GM19025 (cell line): Measurements from ENCODE around the gene VAC14.

ENCODE experiments used
- ATAC-seq: cut with Tn5 transposase; IDR thresholded peaks from one replicate; pipeline ENCODE4 v1.9.1; 2021; ENCODE audit warnings: mild to moderate bottlenecking, low read depth, moderate library complexity; ENCODE audit not compliant: unreplicated experiment

Gene VAC14

DNA sequence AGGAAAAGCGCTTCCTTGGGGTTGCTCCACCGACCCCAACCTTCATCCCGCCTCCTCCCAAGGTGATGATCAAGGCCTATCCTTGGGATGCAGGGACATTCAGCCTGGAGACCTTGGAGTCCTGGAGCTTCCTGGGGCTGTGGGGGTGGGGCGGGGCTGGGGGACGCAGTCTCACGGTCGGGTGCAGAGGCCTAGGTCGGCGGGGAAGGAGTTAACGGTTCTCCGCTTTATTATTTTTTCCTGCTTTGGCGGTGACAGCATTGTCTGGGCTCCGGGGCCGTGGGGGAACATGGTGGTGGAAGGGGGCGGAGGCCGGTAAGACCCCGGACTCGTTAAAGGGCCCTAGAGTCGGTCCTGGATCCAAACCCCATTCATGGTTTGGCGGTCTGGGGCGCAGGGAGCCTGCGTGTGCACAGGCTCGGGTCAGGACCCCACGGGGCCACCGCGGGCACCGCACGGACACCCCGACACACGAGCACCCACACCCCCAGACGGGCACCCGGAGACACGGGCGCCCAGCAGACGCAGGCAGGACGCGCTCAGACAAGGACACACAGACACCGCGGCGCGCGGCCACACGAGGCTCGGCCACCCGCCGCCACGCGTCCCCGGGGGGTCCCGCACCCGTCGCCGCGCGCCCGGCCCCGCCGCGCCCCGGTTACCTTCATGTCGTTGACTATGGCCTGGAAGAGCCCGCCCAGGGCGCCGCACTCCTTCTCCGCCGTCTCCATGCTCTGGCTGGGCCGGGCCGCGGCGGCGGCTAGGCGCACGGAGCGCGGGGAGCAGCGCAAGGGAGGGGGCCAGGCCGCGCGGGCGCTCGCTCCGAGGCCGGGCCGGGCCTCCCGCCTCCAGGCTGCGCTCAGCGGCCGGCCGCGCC is 115.7 kb downstream of the VAC14 start:
- no peak for ATAC-seq

- no peak for ATAC-seq
Measured at GRCh38 chr16:70684146-70685060, 116.6 kb downstream of the VAC14 start.

DNA sequence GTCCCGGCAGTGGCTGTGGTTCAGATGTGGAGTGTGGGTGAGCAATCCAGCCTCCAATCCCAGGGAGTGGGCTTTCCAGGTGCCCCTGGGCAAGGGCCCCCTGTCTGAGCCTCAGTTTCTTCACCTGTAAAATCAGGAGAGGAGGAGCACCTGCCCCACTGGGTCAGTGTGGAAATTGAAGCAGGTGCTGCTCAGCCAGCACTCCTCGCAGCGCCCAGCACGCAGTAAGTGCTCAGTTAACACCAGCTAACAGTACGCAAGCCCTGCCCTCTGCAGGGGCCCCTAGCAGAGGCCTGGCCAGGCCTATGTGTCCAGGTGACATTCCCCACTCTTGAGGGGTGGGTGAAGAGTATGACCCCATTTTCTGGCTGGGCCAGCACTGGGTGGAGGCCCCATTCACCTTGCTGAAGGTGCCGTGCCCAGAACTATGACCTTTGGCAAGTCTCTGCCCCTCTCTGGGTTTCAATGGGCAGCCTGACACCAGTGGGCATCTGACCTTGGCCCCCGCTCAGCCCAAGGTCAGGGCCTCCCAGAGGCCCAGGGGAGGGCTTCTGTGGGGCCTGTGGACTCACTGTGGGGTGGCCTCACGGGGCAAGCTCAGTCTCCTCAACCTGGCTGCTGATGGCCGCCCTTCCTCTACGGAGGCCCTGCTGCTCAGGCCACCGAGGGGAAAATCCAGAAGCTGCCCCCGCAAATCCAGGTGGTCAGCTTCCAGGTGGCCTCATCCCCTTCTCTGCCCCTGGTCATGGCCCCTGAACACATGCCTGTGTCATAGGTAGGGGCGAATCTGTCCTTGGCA is 117.6 kb downstream of the VAC14 start:
- no peak for ATAC-seq

DNA sequence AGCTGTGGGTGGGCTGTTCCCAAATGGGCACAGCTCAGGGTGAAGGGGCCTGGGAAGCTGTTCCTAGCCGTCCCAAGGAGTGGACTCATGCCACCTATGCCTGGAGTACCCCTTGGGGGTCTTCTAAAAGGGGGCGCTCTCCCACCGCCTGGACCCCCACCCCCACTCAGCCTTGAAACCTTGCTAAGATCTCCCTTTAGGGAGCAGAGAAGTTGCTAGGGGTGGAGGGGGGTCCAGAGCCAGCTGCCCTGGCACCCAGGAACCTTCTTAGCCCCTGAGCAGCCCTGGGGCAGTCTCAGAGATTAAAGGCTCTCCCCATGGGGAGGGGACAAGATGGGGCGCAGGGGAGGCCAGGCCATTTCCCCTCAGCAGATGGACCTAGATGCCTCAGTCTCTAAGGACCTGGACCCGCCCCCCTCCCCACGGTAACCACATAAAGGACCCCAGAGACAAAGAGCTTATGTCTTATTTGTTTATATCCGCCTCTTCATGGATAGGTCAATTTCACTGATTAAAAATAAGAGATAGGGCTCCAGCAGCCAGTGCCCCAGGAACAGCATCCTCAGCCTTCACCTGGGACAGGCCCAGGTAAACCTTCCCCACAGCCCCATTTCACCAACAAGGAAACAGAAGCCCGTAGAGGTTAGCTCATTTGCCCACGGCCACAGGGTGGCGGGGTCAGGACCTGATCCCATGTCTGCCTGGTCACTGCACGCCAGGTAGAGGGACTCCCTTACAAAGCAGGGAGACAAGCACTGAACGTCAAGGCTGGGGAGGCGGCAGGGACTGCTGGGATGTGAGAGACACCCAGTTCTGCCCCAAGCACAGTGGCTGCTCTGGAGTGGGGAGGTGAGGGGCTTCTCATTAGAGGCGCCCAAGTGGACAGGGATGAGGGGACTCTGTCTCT is 118.5 kb downstream of the VAC14 start:
- no peak for ATAC-seq

DNA sequence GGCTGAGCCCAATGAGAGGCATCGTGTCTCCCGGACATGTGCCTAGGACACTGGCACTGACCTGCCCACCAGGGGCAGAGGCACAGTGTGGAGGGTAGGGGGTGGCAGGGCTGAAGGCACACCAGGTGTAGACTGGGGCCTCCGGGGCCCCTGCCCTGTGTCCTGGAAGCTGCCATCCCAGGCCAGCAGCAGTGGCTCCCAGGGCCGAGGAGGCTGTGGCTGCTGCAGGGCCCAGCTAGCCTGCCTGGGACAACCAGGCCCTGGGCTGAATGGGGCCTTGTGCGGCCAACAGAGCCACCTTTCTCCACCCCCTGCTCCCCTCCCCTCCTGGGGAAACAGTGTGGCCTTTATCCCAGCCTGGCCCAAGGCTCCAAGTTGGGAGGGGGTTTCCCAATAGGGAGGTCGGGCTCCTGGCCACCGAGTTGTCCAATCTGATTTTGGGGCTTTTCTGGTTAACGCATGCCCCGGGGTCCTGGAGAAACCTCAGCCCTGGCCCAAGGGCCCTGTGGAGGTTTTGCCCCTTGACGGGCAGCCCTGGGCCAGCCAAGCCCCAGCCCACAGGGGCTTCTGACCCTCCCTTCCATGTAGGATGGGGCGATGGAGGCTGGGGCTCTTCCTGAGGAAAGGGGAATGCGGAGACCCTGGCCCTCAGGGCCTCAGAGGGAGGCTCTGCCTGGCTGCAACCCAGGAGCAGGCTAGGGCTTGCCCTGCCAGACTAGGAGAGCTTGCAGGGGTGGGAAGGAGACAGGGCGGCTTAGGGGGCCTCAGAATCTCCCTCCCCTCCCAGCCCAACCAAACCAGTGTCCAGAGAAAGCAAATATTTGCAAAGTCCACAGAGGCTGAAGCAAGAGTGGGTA is 119.3 kb downstream of the VAC14 start:
- no peak for ATAC-seq

- no peak for ATAC-seq
Measured at GRCh38 chr16:70680495-70681381, 120.2 kb downstream of the VAC14 start.

DNA sequence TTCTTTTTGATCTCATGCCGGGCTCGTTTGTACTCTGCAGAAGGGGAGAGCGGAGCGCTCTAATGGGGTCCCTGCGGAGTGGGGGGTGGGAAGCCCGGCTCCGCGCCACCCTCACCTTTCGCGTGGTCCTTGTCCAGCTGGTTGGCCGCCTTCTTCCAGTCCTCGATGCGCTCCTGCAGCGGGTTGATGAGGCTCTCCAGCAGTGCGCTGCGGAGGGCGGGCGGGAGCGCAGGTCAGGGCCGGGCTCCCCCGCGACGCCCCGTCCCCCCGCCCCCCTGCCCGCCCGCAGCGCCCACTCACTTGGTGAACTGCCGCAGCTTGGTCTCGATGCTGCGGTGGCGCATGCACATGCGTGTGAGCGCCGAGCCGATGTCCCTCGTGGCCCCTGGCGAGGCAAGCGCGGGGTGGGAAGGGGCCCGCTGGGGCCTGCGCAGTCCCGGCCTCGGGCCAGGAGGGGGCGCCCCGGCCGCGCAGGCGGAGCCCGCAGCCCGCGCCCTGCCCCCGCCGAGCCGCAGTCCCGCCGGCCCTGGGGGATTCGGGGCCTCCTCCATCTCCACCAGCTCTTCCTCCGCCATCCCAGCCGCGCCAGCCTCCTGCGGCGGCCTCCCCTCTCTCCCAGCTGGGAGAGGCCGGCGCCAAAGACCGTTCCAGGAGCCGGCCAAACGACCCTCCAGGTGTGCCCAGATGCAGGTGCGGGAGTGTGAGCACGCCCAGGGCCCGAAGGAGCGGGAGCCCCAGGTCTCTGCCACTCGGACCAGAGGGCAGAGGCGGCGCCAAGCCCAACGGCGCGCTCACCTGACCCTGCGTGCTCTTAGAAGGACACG is 121.1 kb downstream of the VAC14 start:
- ATAC-seq: no peak

DNA sequence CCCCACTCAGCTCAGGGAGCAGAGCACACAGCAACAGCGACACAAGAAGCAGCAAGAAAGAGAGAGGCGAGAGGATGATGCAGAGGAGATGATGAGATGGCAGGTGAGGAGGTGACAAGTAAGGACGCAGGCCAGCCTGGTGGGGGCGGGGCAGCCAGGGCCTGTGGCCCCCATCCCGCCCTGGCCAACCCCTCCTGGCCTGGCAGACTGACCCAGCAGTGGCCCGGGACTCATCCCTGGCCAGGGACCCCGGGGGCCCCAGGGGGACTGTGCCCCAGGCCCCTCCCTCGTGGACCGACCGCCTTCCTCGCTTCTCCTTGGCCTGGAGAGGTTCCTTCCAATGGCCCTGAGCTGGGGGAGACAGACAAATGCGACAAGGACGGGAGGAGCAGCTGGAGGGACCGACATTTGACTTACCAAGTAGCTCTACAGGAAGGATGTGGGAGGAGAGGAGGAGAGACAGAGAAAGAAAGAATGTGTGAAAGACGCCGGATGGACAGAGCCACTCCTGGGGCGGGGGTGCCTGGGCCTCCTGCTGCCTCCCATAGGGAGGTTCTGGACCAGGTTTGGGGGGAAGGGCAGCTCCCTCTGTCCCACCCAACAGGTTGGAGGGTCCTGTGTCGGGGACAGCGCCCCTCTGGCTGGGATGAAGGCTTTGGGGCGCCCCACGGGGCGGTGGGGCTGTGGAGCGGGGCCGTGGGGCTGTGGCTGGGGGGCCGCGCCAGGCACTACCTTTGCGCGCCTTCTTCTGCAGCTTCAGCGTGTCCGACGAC is 121.9 kb downstream of the VAC14 start:
- no peak for ATAC-seq

DNA sequence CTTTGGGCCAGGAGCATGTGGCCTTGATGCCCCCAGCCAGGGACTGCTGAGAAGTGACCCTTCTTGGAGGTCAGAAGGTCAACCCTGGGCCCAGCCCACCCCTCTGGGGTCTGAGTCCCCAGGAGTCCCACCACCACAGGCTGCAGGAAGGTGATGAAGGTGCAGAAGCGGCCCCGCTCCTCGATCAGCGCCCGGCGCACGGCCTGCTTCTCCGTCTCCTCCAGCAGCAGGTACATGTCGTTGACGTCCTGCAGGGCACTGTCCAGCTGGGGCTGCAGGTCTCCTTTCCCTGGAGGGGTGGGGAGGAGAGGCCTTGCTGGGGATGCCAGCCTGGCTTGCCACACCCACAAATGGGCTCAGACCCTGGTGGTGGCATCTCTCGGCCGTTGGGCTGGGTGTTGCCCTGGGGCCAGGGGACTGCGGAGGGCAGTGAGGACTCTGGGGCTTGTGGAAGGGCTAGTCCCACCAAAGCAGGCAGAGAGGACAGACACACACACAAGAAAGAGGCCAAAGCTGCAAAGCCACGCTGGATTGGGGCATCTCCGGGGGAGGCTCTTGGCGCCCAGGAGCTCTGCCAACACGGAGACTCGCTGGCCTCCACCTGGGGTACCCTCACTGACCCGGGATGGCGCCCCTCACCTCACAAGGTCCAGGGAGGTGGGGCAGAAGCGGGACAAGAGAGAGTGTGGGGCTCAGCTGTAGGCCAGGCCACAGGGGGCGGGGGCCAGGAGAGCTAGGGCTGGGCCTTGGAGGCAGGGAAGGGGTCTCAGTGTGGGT is 122.6 kb downstream of the VAC14 start:
- ATAC-seq: no peak

DNA sequence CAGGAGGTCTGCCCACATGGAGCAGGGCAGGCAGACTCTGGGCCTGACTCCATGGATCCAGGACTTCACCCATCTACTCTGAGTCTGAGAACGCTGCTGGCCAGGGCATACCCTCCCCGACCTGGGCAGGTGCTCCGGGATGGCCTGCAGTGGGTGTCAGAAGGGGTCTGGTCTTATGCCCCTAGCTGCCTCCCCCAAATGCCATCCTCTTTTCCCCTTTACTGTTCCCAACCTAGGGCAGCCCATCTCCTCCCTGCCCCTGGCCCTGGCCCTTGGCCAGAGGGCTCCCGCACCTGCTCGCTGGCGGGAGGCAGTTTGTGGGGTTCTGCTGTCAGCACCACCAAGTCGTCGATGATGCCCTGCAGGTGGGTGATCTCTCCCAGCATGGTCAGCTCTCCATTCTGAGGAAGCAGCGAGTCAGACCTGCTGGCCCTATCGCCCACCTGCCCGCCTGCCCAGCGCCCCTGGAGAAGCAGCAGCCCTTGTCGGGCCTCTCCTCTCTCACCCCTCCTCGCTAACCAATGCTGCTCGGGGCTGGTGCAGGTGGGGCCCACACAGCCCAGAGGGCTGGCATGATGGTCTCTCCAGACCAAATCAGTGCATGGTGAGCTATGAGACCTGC is 123.3 kb downstream of the VAC14 start:
- no peak for ATAC-seq

DNA sequence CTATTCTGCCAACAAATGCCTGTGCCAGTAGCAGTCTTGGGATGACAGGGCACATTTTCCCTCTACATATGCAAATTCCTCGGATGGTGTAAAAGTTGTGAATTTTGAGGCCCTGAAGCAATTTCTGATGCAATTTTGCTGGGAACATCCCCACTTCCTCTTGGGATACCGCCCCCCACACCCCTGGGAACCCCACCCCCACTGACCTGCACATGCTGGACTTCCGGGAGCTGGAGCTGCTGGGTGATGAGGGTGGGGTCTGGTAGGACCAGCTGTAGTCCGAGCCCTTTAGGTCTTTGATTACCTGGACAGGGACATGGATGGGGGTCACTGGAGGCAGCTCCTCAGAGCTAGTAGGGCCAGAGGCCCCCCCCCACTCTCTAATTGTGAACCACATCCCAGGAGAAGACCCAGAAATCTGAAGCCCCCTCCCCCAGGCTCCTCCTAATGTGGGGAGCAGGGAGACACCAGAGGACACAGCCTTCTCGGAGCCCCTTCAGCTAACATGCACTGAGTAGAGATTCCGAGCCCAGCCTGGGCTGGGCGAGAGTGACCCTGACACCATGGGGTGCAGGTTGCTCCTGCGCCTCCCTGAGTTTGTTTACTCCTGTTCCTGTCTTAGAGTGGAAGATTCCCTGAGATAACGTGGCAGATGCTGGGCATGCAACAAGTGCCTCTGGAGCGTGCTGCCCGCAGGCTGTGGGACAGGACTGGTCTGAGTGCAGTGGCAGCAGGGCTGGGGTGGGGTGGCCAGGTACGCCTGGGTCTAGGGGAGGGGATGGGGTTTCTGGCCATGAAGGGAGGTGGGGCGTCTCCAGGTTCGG is 124.1 kb downstream of the VAC14 start:
- ATAC-seq: no peak

GRCh38 chr16:70675851-70676513 is 125.0 kb downstream of the VAC14 start:
- ATAC-seq: no peak

GRCh38 chr16:70674221-70675014 is 126.5 kb downstream of the VAC14 start:
- no peak for ATAC-seq
